Thoracic aorta (tissue), 2 donors: Measurements from ENCODE around the gene FREY1. TPM values are rescaled to one million over a fixed set of nuclear protein-coding genes. Genes with fewer than 3 reads are reported as not detected.

Experiments used
- ATAC-seq: fragments of 150-250 bp; one replicate; pipeline ENCODE4 v1.8.0; 2017; ENCODE audit warnings: low read depth; ENCODE audit not compliant: insufficient number of reproducible peaks, low FRiP score
- DNase-seq: peaks from one replicate; pipeline ENCODE4 v3.0.0-alpha.2; 2020; ENCODE audit warnings: low spot score
- H3K27ac ChIP-seq, 2 donors: fragments of 200-600 bp; sonication (generic); 1 replicate in 1 of 2; 2 replicates in 1 of 2; pipeline ENCODE4 v1.5.1; 2016; ENCODE audit warnings: mild to moderate bottlenecking in 2 of 2, moderate library complexity in 2 of 2
- H3K27me3 ChIP-seq: fragments of 200-600 bp; sonication (generic); replicated peaks from 2 replicates; pipeline ENCODE4 v1.6.0; 2016; ENCODE audit warnings: mild to moderate bottlenecking; ENCODE audit not compliant: insufficient read depth
- H3K36me3 ChIP-seq: fragments of 200-600 bp; sonication (generic); one replicate; pipeline ENCODE4 v1.5.1; 2016
- H3K4me1 ChIP-seq, 2 donors: fragments of 200-600 bp; sonication (generic); 1 replicate in 1 of 2; 2 replicates in 1 of 2; pipeline versions ENCODE4 v1.5.1 to v1.6.0; 2016; ENCODE audit warnings: low read depth in 2 of 2, mild to moderate bottlenecking in 1 of 2; ENCODE audit not compliant: control insufficient read depth in 1 of 2
- H3K4me3 ChIP-seq: fragments of 200-600 bp; sonication (generic); 2 replicates; pipeline ENCODE4 v1.5.1; 2016; ENCODE audit warnings: mild to moderate bottlenecking
- H3K9me3 ChIP-seq: fragments of 200-600 bp; sonication (generic); 2 replicates; pipeline ENCODE4 v1.5.1; 2016
- CTCF ChIP-seq: fragments of 200-600 bp; sonication (generic); IDR thresholded peaks from one replicate; pipeline ENCODE4 v1.5.1; 2019; ENCODE audit warnings: antibody characterized with exemption
- total RNA-seq, 2 donors: library from RNA; depleted of rRNA; stranded (reverse); fragments of >200 nt; gene quantifications; one replicate each; pipeline versions ENCODE4 v1.1.0 to v1.2.3, GENCODE V29; 2016

FREY1 gene
- total RNA-seq, 2 donors from 2014 or later: 9.0 TPM; not detected in 1

- DNase-seq (no peak), ATAC-seq (no peak)
- no peak overlapping the region for H3K27ac ChIP-seq
- H3K9me3 ChIP-seq: no peaks in the 10 kb centered on the region
- TF ChIP-seq CTCF: no peak
- peaks cover 6% of the 10 kb centered on the region in 2 donors for H3K4me1 ChIP-seq
- H3K36me3 ChIP-seq: peaks cover 25% of the 10 kb centered on the region
- H3K4me3 ChIP-seq: no peak overlapping the region
- H3K27me3 ChIP-seq: no peaks in the 10 kb centered on the region
Observed at GRCh38 chr11:45884596-45885185, 22.4 kb downstream of the FREY1 start.

- TF ChIP-seq CTCF: no peak
- Histone ChIP-seq H3K27ac (no peak overlapping the region), H3K27me3 (no peaks in the 10 kb centered on the region), H3K4me3 (no peak overlapping the region), H3K36me3 (peaks cover 44% of the 10 kb centered on the region), H3K9me3 (no peaks in the 10 kb centered on the region), H3K4me1 (peaks cover 6% of the 10 kb centered on the region in 2 donors)
- no peak for DNase-seq
- no peak for ATAC-seq
Observed at GRCh38 chr11:45881708-45882368, 25.2 kb downstream of the FREY1 start.

- peaks cover 4 to 6% of the 10 kb centered on the region in 2 donors for H3K4me1 ChIP-seq
- H3K36me3 ChIP-seq: peaks cover 52% of the 10 kb centered on the region
- DNase-seq (no peak), ATAC-seq (no peak)
- H3K27me3 ChIP-seq: no peaks in the 10 kb centered on the region
- TF ChIP-seq CTCF: no peak
- no peak overlapping the region for H3K27ac ChIP-seq
- H3K4me3 ChIP-seq: no peak overlapping the region
- H3K9me3 ChIP-seq: no peaks in the 10 kb centered on the region
Observed at GRCh38 chr11:45880772-45881570, 26.1 kb downstream of the FREY1 start.

- no peaks in the 10 kb centered on the region for H3K9me3 ChIP-seq
- TF ChIP-seq CTCF: no peak
- no peak overlapping the region for H3K27ac ChIP-seq
- H3K4me3 ChIP-seq: no peak overlapping the region
- no peaks in the 10 kb centered on the region for H3K27me3 ChIP-seq
- peaks cover 0 to under 1% of the 10 kb centered on the region in 2 donors for H3K4me1 ChIP-seq
- H3K36me3 ChIP-seq: peaks cover 56% of the 10 kb centered on the region
- ATAC-seq: no peak
- no peak for DNase-seq
Observed at GRCh38 chr11:45879803-45880686, 27.0 kb downstream of the FREY1 start.
